SK-N-SH (cell line): ENCODE data around the gene GYS2. TPM values are rescaled to one million over a fixed set of nuclear protein-coding genes. Genes with fewer than 3 reads are reported as not detected.

Experiments used
- CTCF ChIA-PET: fragments of 300-600, 350-600 bp; formaldehyde crosslinking; extraction: SDS; loops from one replicate; lab custom pipeline; 2021; lab: Yijun Ruan, JAX
- POLR2A ChIA-PET: fragments of 350-600 bp; sonication (Branson Sonifier 250); formaldehyde crosslinking; extraction: SDS; loops from one replicate; lab custom pipeline; 2020; ENCODE audit warnings: antibody characterized with exemption, inconsistent platforms; lab: Yijun Ruan, JAX
- DNase-seq: peaks from one replicate; pipeline ENCODE4 v3.0.0; 2012
- H2AFZ ChIP-seq: fragments of 200-600 bp; sonication (generic); 2 replicates; pipeline ENCODE4 v1.8.1; 2016; ENCODE audit warnings: antibody characterized with exemption, mild to moderate bottlenecking, low read depth
- H3F3A ChIP-seq: fragments of 200-600 bp; sonication (generic); replicated peaks from 2 replicates; pipeline ENCODE3; 2016; ENCODE audit warnings: antibody characterized with exemption, mild to moderate bottlenecking; ENCODE audit not compliant: insufficient read depth
- H3K27ac ChIP-seq, 2 experiments: fragments of 200-500 bp in 1 of 2; fragments of 200-600 bp in 1 of 2; sonication (Bioruptor generic) in 1 of 2; sonication (generic), shearing (Covaris generic) in 1 of 2; 2 replicates each; pipeline versions ENCODE4 v1.5.1 to v1.6.1; 2014 to 2016; ENCODE audit warnings: low read depth in 2 of 2, inconsistent platforms in 1 of 2, low read length in 1 of 2, mild to moderate bottlenecking in 1 of 2, mixed read lengths in 1 of 2
- H3K27me3 ChIP-seq: fragments of 200-600 bp; sonication (generic), shearing (Covaris generic); 2 replicates; pipeline ENCODE4 v1.6.1; 2016; ENCODE audit warnings: mixed run types; ENCODE audit not compliant: insufficient read depth
- H3K36me3 ChIP-seq, 2 experiments: fragments of 200-500 bp in 1 of 2; fragments of 200-600 bp in 1 of 2; sonication (Bioruptor generic) in 1 of 2; sonication (generic) in 1 of 2; replicated peaks in 1 of 2; 2 replicates each; pipeline versions ENCODE3 to v1.5.1; 2014 to 2016; ENCODE audit warnings: low read length in 1 of 2, mild to moderate bottlenecking in 1 of 2; ENCODE audit not compliant: insufficient read depth in 2 of 2, control insufficient read depth in 1 of 2
- H3K4me1 ChIP-seq, 2 experiments: fragments of 200-500 bp in 1 of 2; fragments of 200-600 bp in 1 of 2; sonication (Bioruptor generic) in 1 of 2; sonication (generic), shearing (Covaris generic) in 1 of 2; 2 replicates each; pipeline versions ENCODE4 v1.5.1 to v1.6.1; 2014 to 2016; ENCODE audit warnings: low read depth in 1 of 2, low read length in 1 of 2, mixed run types in 1 of 2; ENCODE audit not compliant: insufficient read depth in 2 of 2, control insufficient read depth in 1 of 2
- H3K4me2 ChIP-seq: fragments of 200-600 bp; sonication (generic), shearing (Covaris generic); 2 replicates; pipeline ENCODE4 v1.6.1; 2017; ENCODE audit warnings: mixed run types
- H3K4me3 ChIP-seq, 2 experiments: fragments of 200-500 bp in 1 of 2; fragments of 200-600 bp in 1 of 2; sonication (Bioruptor generic) in 1 of 2; sonication (generic), shearing (Covaris generic) in 1 of 2; 2 replicates each; pipeline versions ENCODE4 v1.5.1 to v1.8.1; 2014 to 2016; ENCODE audit warnings: low read depth in 2 of 2, inconsistent platforms in 1 of 2, low read length in 1 of 2, mild to moderate bottlenecking in 1 of 2, mixed read lengths in 1 of 2, moderate library complexity in 1 of 2
- H3K79me2 ChIP-seq: fragments of 200-600 bp; sonication (generic); 2 replicates; pipeline ENCODE4 v1.8.1; 2017; ENCODE audit warnings: mild to moderate bottlenecking; ENCODE audit not compliant: insufficient read depth
- H3K9ac ChIP-seq: fragments of 200-600 bp; sonication (generic); 2 replicates; pipeline ENCODE4 v1.6.1; 2017; ENCODE audit warnings: mixed run types
- H3K9me2 ChIP-seq: fragments of 200-600 bp; sonication (generic); 2 replicates; pipeline ENCODE4 v1.6.1; 2017; ENCODE audit warnings: mixed run types
- H3K9me3 ChIP-seq: fragments of 200-600 bp; sonication (generic); 2 replicates; pipeline ENCODE4 v1.6.1; 2017; ENCODE audit warnings: mixed run types, mild to moderate bottlenecking, moderate library complexity
- H4K20me1 ChIP-seq: fragments of 200-600 bp; sonication (generic); 2 replicates; pipeline ENCODE4 v1.6.1; 2017; ENCODE audit warnings: mild to moderate bottlenecking, mixed run types; ENCODE audit not compliant: insufficient read depth
- ELF1 ChIP-seq: IDR thresholded peaks from 2 replicates; pipeline ENCODE4 v1.4.0; 2012
- EP300 ChIP-seq, 2 experiments: IDR thresholded peaks; 2 replicates each; pipeline versions ENCODE4 v1.4.0 to v1.6.1; 2012; ENCODE audit warnings: borderline replicate concordance in 1 of 2, low read depth in 1 of 2, low read length in 1 of 2
- FOSL2 ChIP-seq: IDR thresholded peaks from 2 replicates; pipeline ENCODE4 v1.4.0; 2012; ENCODE audit warnings: low read depth, mild to moderate bottlenecking, moderate library complexity, borderline replicate concordance
- FOXJ3 ChIP-seq: sonication (generic); formaldehyde crosslinking; IDR thresholded peaks from 2 replicates; pipeline ENCODE4 v1.5.1; 2020; ENCODE audit warnings: mild to moderate bottlenecking, missing genetic modification reagents
- GATA2 ChIP-seq: sonication (generic); formaldehyde crosslinking; IDR thresholded peaks from 2 replicates; pipeline ENCODE4 v1.5.0; 2020; ENCODE audit warnings: mild to moderate bottlenecking, missing genetic modification reagents
- MEF2A ChIP-seq: IDR thresholded peaks from 2 replicates; pipeline ENCODE4 v1.4.0; 2012; ENCODE audit warnings: low read depth, borderline replicate concordance
- POLR2AphosphoS5 ChIP-seq: IDR thresholded peaks from 2 replicates; pipeline ENCODE4 v1.6.1; 2012; ENCODE audit warnings: low read depth, low read length
- RAD21 ChIP-seq: IDR thresholded peaks from 2 replicates; pipeline ENCODE4 v1.6.1; 2012; ENCODE audit warnings: mild to moderate bottlenecking, low read length
- RFX5 ChIP-seq: IDR thresholded peaks from 2 replicates; pipeline ENCODE4 v1.6.1; 2012; ENCODE audit warnings: mild to moderate bottlenecking, improper control_type of control experiment, low read length
- RXRA ChIP-seq: IDR thresholded peaks from 2 replicates; pipeline ENCODE4 v1.4.0; 2012; ENCODE audit warnings: low read depth, mild to moderate bottlenecking, borderline replicate concordance
- SIN3A ChIP-seq: IDR thresholded peaks from 2 replicates; pipeline ENCODE4 v1.6.1; 2012; ENCODE audit warnings: low read depth, mild to moderate bottlenecking, low read length, moderate library complexity, borderline replicate concordance
- TAF1 ChIP-seq: IDR thresholded peaks from 2 replicates; pipeline ENCODE4 v1.6.1; 2012; ENCODE audit warnings: low read depth, mild to moderate bottlenecking, low read length, moderate library complexity, borderline replicate concordance
- TCF12 ChIP-seq: IDR thresholded peaks from 2 replicates; pipeline ENCODE4 v1.4.0; 2012
- TEAD4 ChIP-seq: IDR thresholded peaks from 2 replicates; pipeline ENCODE4 v1.4.0; 2012; ENCODE audit warnings: mild to moderate bottlenecking, borderline replicate concordance; ENCODE audit not compliant: insufficient read depth
- YY1 ChIP-seq: IDR thresholded peaks from 2 replicates; pipeline ENCODE4 v1.4.0; 2012; ENCODE audit warnings: low read depth, mild to moderate bottlenecking
- WGBS: methylation state at CpG from one replicate; pipeline ENCODE4 v1.1.6; 2017; ENCODE audit warnings: low lambda C conversion rate; 5-methylcytosine and 5-hydroxymethylcytosine counted together
- polyA plus RNA-seq, 3 experiments: library from polyadenylated mRNA; depleted of rRNA; stranded (reverse); fragments of >200 nt; gene quantifications; 2 replicates each; pipeline ENCODE4 v1.2.3, GENCODE V29; 2012
- TF ChIP-seq, protein P1 (sequence below): IDR thresholded peaks from 2 replicates; pipeline ENCODE4 v1.4.0; 2012; ENCODE audit warnings: low read depth, borderline replicate concordance
- TF ChIP-seq, protein P2 (sequence below): fragments of 200-600 bp; sonication (generic); IDR thresholded peaks from 2 replicates; pipeline ENCODE4 v1.6.1; 2017; ENCODE audit warnings: antibody characterized with exemption, mild to moderate bottlenecking, moderate library complexity
- TF ChIP-seq, protein P3 (sequence below): fragments of 150-350 bp; IDR thresholded peaks from 2 replicates; pipeline ENCODE4 v1.6.1; 2017; ENCODE audit warnings: antibody characterized with exemption, low read length, low read depth, borderline replicate concordance
- TF ChIP-seq, protein P4 (sequence below): IDR thresholded peaks from 2 replicates; pipeline ENCODE4 v1.4.0; 2012; ENCODE audit warnings: low read depth, borderline replicate concordance
- TF ChIP-seq, protein P5 (sequence below): IDR thresholded peaks from 2 replicates; pipeline ENCODE4; 2012

The GYS2 gene
- polyA plus RNA-seq, 1 of the 3 experiments (the other 2 are of a cell fraction), result not detected

DNA sequence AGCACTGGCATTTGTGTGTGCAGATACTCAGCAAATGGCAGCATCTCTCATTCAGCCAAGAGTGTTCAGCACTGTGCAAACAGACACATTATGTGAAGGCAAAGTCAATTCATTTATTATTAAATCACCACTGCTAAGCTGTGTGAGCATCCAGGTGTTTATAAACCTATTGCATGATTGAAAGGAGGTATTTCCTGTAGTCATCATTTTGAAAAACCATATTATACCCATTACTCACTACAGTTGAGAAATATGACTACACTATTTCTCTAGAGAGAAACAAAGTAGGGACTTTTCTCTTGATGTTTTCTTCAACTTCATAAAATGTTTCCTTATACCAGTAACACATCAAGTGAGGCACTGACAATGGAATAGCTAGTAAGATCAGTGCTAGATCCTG is 64.8 kb downstream of the GYS2 start:
- no peak for DNase-seq
- Histone ChIP-seq H3K4me2 (no peak overlapping the region), H3K27me3 (peaks cover 9% of the 10 kb centered on the region; the same call in 1 of the 2 replicates), H3K4me3 (no peak overlapping the region), H3F3A (no peaks in the 10 kb centered on the region), H3K9ac (no peak overlapping the region), H3K27ac (no peak overlapping the region), H3K79me2 (no peaks in the 10 kb centered on the region), H3K36me3 (no peaks in the 10 kb centered on the region), H3K9me2 (no peaks in the 10 kb centered on the region), H3K4me1 (no peaks in the 10 kb centered on the region), H2AFZ (no peak overlapping the region), H3K9me3 (no peaks in the 10 kb centered on the region), H4K20me1 (no peaks in the 10 kb centered on the region)
- ChIA-PET CTCF (no interaction called here), POLR2A (no interaction called here)
- no peak for TF ChIP-seq RXRA
- TF ChIP-seq TEAD4, result no peak
- TF ChIP-seq RAD21, result no peak
- TF ChIP-seq, protein P1, sequence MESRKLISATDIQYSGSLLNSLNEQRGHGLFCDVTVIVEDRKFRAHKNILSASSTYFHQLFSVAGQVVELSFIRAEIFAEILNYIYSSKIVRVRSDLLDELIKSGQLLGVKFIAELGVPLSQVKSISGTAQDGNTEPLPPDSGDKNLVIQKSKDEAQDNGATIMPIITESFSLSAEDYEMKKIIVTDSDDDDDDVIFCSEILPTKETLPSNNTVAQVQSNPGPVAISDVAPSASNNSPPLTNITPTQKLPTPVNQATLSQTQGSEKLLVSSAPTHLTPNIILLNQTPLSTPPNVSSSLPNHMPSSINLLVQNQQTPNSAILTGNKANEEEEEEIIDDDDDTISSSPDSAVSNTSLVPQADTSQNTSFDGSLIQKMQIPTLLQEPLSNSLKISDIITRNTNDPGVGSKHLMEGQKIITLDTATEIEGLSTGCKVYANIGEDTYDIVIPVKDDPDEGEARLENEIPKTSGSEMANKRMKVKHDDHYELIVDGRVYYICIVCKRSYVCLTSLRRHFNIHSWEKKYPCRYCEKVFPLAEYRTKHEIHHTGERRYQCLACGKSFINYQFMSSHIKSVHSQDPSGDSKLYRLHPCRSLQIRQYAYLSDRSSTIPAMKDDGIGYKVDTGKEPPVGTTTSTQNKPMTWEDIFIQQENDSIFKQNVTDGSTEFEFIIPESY, result no peak
- TF ChIP-seq, protein P2, sequence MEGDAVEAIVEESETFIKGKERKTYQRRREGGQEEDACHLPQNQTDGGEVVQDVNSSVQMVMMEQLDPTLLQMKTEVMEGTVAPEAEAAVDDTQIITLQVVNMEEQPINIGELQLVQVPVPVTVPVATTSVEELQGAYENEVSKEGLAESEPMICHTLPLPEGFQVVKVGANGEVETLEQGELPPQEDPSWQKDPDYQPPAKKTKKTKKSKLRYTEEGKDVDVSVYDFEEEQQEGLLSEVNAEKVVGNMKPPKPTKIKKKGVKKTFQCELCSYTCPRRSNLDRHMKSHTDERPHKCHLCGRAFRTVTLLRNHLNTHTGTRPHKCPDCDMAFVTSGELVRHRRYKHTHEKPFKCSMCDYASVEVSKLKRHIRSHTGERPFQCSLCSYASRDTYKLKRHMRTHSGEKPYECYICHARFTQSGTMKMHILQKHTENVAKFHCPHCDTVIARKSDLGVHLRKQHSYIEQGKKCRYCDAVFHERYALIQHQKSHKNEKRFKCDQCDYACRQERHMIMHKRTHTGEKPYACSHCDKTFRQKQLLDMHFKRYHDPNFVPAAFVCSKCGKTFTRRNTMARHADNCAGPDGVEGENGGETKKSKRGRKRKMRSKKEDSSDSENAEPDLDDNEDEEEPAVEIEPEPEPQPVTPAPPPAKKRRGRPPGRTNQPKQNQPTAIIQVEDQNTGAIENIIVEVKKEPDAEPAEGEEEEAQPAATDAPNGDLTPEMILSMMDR, result no peak
- no peak for TF ChIP-seq YY1

DNA sequence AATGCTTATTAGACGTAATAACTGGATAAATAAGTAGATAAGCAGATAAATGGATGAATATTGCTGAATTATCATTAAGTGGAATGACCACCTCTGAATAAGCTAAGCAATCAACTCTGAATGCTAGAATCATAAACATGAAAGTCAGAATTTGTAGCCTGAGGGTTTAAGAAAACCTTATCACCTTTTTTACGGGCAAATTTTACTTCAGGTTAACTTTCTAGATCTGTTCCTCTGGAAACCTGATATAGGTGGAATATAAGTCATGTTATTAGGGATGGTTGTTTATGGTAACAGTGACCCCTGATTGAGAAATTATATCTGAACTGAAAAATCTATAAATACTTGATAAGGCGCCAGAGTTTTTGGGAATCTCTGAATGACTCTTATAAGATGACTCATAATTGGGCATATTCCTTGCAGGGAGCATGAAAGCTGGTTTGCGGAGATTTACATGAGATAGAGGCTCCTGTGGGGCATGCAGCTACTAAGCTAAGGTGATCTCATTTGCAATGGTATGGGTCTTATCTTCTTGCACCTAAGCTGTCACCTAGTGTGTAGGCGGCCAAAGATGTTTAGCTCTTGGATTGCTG is 66.5 kb downstream of the GYS2 start:
- H3K4me2 ChIP-seq, result no peak overlapping the region
- H3K9me3 ChIP-seq, result no peaks in the 10 kb centered on the region
- no peaks in the 10 kb centered on the region for H3K79me2 ChIP-seq
- TF ChIP-seq ELF1, result no peak
- TF ChIP-seq YY1, result no peak
- TF ChIP-seq GATA2, result no peak
- TF ChIP-seq TAF1, result no peak
- TF ChIP-seq, protein P3, sequence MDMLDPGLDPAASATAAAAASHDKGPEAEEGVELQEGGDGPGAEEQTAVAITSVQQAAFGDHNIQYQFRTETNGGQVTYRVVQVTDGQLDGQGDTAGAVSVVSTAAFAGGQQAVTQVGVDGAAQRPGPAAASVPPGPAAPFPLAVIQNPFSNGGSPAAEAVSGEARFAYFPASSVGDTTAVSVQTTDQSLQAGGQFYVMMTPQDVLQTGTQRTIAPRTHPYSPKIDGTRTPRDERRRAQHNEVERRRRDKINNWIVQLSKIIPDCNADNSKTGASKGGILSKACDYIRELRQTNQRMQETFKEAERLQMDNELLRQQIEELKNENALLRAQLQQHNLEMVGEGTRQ, result no peak
- no peak for TF ChIP-seq MEF2A
- TF ChIP-seq, protein P4, sequence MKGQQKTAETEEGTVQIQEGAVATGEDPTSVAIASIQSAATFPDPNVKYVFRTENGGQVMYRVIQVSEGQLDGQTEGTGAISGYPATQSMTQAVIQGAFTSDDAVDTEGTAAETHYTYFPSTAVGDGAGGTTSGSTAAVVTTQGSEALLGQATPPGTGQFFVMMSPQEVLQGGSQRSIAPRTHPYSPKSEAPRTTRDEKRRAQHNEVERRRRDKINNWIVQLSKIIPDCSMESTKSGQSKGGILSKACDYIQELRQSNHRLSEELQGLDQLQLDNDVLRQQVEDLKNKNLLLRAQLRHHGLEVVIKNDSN, result no peak
- no peak for TF ChIP-seq EP300 (IDR thresholded peaks at IDR 0.05; ENCODE audit: borderline replicate concordance in 1 of 2, low read depth in 1 of 2, low read length in 1 of 2)
- no peak for TF ChIP-seq RFX5
- TF ChIP-seq FOXJ3 (CRISPR knock-in tag), result no peak
- TF ChIP-seq TCF12, result no peak
- no peak for TF ChIP-seq RAD21
- TF ChIP-seq POLR2AphosphoS5, result no peak
- no peak for TF ChIP-seq SIN3A
- TF ChIP-seq, protein P5, sequence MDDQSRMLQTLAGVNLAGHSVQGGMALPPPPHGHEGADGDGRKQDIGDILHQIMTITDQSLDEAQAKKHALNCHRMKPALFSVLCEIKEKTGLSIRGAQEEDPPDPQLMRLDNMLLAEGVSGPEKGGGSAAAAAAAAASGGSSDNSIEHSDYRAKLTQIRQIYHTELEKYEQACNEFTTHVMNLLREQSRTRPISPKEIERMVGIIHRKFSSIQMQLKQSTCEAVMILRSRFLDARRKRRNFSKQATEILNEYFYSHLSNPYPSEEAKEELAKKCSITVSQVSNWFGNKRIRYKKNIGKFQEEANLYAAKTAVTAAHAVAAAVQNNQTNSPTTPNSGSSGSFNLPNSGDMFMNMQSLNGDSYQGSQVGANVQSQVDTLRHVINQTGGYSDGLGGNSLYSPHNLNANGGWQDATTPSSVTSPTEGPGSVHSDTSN, result no peak
- TF ChIP-seq FOSL2, result no peak
- 48% methylated on average over 5 of the region's 5 CpGs for WGBS
- peaks cover 8% of the 10 kb centered on the region; the same call in 1 of the 2 replicates for H3K27me3 ChIP-seq
- no peaks in the 10 kb centered on the region for H4K20me1 ChIP-seq
- no peaks in the 10 kb centered on the region for H3K36me3 ChIP-seq
- no peaks in the 10 kb centered on the region for H3K9me2 ChIP-seq
- no peak overlapping the region for H2AFZ ChIP-seq
- H3F3A ChIP-seq, result no peaks in the 10 kb centered on the region
- CTCF ChIA-PET, result no interaction called here
- no peak overlapping the region for H3K27ac ChIP-seq
- no peaks in the 10 kb centered on the region for H3K4me1 ChIP-seq
- no peak overlapping the region for H3K9ac ChIP-seq
- DNase-seq, result no peak
- POLR2A ChIA-PET, result no interaction called here
- H3K4me3 ChIP-seq, result no peak overlapping the region
